GM19193 (cell line): Measurements from ENCODE around the gene LHFPL4.

Source experiments
- POLR2A ChIP-seq: IDR thresholded peaks from 4 replicates; pipeline ENCODE4 v1.6.1; 2011; ENCODE audit not compliant: insufficient read depth, insufficient read length; ENCODE audit errors: extremely low read depth

LHFPL4 gene

DNA sequence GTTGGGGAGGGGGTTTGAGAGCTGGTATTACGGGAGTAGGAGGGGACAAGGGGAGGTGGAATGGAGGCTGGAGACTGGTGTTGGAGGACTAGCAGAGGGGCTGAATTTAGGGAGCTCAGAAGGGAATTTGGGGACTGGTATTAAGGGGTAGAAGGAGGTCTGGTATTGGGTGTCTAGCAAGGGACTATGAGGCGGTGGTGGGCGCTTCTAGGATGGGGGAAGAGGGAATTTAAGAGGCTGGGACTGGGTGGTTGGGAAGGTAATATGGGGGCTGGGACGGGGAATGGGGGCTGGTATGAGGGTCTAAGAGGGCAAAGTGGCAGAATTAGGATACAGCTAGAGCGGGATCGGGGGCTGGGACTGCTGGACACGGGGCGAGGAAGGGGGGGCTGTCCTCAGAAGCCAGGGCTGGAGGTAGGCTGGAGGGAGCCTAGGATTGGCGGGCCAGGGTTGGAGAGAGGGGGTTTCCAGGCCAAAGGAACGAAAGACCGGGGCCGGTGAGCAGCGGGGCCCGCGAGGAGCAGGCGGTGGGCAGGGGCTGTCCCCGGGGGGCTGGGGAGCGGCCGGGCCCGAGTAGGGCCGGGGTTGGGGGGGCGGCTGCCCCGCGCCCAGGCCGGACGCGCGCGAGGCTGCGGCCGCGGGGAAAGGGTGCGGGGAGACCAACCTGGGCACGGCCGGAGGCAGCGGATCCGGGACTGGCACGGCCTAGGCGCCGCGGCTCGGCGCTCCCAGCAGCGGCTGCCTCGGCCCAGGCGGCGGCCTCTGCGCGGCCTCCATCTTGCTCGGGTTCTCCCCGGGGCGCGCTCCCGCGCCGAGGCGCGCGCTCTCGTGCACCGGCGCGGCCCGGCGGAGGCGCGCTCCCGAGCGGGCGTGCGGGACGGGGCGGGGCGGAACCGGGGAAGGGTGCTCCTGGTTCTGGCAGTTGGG, at the start of gene LHFPL4:
Gene LHFPL4, minus strand, starts transcription at position 802 of the 927 bp plus-strand sequence. CDS start 1,143 bp downstream, outside the sequence.
- TF ChIP-seq POLR2A: no peak

DNA sequence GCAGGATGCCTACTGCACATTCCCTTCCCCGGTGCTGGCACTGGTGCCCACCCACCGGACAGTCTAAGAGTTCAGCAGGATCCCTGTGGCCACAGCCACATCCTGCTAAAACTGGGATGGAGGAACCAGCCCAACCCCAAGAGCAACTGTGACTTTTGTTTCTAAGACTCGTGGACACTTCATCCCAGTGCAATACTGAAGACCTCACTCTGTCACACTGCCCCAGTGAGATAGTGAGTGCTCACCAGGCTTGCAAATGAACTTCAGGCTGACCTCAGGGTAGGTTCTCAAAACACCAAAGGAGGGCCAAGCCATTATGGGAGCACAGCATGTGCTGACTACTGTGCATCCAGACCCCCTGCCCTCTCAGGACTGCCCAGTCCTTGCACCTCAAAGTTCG, 49.0 kb upstream of the LHFPL4 start:
- no peak for TF ChIP-seq POLR2A

DNA sequence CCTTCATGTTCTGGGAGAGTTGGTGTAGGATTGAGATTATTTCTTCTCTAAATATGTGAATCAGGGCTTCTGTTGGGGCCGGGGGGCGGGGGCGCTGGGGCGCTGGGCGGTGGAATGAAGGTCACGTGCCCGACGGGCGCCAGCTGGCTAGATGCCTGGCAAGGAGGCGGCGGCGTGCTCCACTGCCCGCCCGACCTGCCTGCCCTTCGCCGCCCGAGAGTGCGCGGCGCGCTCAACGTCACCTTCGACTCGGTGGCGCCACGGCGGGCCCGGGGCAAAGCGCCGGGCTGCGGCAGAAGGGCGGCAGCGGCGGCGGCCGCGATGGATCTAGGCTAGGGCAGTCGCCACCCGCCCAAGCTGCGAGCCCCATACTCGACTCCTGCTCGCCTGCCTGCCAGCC, 47.0 kb upstream of the LHFPL4 start:
- no peak for TF ChIP-seq POLR2A

DNA sequence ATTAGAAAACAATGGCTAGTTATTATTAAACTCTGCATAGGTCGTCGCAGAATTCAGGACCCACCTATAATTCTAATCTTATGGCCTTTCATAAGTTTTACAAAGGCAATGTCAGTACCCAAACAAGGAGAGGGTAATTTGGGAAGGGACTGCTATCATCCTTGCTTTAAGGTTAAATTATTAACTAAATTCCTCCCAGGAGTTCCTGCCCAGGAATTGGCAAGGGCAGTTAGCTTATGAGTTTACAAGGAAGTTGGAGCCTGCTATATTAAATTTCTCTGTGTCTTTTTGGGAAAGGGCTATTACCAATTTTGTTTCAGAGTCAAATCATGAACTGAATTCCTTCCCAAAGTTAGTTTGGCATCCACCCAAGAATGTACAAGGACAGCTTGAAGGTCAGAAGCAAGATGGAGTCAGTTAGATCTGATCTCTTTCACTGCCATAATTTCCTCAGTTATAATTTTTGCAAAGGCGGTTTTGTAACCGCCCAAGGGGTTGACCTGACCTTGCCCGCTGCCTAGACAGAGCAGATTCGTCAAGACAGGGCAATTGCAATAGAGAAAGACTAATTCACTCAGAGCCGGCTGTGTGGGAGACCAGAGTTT, 45.3 kb upstream of the LHFPL4 start:
- no peak for TF ChIP-seq POLR2A

DNA sequence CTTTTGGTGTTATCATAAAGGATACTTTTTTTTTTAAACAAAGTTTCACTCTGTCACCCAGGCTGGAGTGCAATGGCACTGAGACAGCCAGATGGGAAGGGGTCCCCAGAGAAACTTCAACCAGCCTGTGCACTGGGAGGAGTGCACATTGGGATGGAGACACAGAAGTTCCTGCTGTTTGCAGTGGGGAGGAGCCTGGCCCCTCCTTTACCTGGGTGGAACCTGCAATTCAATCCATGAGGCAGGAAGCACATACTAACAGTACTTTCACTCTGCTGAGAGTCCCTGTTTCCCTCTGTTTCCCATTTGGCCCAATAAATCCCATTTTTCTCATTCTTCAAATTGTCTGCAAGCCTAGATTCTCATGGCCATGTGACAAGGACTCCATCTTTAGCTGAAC, 42.3 kb upstream of the LHFPL4 start:
- TF ChIP-seq POLR2A: no peak

DNA sequence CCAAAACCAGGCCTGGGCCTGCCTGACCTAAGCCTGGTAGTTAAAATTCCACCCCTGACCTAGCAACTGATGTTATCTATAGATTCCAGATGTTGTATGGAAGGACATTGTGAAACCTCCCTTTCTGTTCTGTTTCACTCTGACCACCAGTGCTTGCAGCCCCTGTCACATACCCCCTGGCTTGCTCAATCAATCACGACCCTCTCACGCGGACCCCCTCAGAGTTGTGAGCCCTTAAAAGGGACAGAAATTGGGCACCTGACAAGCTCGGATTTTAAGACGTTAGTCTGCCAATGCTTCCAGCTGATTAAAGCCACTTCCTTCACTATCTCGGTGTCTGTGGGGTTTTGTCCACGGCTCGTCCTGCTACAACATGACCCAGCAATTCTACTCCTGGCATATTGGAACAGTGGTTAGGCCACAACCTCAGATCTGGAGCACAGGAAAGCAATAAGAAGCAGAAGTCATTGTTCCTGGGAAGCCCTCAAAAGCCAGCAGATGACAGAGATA, 36.7 kb upstream of the LHFPL4 start:
- no peak for TF ChIP-seq POLR2A

DNA sequence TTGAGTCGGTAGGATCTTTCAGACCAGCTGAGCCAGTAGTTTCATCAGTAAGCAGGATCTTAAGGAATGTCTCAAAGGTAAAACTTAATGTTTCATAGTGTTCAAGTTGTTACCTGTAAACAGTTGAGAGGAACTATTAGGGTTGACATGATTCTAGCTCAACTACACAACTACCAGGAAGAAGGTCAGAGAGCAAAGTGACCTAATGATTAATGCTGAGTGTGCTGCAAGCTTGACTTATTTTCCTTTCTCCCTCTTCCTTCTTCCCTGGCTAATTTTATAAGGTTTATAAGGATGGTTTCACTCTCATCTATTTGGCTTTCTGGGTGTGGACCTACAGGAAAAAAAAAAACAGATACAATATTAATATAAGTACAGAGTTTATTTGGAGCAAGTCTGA, 30.2 kb upstream of the LHFPL4 start:
- TF ChIP-seq POLR2A: no peak

DNA sequence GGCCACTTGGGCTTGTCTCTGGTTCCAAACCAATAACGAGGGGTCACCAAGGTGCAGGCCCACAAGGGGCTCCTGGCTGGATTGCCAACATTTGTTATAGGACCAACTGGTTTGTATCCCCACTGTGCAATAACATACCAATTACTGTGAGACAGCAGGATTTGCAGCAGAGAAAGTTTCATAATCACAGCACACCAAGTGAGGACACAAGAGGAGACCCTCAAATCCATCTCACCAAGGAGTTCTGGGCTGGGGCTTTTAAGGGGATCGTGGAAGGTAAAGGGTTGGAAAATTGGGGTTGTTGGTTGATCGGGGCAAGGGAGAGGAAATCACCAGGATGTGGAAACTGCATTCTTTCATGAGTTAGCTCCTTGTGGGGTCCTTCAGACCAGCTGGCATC, 29.7 kb upstream of the LHFPL4 start:
- no peak for TF ChIP-seq POLR2A

DNA sequence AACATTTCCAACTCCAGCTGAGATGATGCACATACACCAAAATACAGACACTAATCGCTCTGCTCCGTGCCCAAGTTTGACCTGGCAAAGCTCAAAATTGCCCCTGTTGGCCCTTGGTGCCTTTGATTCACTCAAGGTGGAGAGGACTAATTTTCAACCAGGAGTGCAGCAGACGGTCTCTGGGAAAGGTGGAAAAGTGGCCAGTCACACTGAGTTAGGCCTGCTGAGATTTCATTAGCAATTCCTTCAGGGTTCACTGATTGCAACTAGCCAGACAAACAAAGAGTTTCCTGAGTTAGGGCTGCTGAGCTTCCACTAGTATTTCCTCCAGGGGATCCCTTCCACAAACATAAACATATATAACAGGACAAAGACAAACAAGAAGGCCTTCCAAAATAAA, 28.7 kb upstream of the LHFPL4 start:
- no peak for TF ChIP-seq POLR2A

DNA sequence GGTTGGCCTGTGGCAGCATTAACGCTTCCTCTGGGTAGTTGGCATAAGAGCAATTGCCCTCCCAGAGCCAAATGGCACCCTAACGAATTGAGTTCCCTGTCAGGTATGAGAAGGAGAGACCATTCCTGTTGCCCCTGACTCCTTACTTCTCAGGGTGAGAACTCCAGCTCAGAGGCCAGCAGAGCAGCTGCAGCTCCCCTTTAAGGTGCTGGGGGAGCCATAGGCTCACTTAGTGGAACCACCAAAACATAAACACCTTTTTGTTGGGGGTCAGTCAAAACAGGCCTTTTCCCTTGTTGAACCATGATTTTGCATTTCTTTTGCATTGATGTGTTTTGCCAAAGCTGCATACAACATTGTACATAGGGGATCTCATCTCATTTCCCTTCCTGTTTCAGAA, 28.1 kb upstream of the LHFPL4 start:
- no peak for TF ChIP-seq POLR2A

DNA sequence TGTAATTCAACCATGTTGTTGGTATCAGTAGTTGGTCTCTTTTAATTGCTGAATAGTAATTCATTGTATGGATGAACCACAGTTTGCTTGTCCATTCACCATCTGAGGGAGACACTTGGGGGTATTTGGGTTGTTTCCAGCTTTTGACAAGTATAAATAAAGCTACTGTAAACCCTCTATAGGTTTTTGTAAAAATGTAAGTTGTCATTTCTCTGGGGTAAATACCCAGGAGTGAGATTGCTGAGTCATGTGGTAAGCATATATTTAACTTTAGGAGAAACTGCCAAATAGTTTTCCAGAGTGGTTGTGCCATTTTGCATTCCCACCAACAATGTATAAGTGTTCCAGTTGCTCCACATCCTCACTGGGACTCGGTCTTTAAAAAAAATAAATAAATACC, 15.4 kb upstream of the LHFPL4 start:
- no peak for TF ChIP-seq POLR2A

DNA sequence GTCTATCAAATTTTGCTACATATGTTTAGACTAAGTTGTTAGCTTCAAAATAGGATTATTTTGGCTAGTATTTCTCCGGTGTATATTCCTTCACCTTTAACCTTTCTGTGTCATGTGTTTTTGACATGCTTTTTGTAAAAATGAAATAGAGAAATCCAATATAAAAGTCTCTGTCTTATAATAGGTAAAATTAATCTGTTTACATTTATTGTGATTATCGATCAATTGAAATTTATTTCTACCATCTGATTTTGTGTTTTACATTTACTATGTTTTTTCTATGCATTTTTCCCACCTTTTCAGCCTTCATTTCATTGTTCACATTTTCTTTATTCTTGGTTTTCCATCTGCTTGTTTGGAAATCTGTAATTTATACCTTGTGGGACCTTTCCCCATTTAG, 11.7 kb upstream of the LHFPL4 start:
- no peak for TF ChIP-seq POLR2A

DNA sequence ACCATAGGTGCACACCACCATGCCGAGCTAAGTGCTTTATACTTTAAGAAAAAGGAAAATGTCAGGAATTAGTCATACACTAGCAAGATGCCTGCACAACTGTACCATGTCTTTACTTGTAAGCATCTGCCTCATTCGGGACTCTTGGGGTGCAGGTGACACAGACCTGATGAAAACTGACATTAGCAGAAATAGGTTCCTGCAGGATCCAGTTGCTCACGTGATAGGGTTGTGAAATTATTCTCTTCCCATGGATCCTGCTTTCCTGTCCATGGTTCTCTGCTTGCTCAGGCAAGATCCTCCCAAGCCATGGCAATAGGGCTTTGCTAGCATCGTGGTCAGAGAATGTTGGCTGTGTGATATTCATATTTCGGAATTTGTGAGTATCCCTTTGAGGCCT, 10.2 kb upstream of the LHFPL4 start:
- TF ChIP-seq POLR2A: no peak

DNA sequence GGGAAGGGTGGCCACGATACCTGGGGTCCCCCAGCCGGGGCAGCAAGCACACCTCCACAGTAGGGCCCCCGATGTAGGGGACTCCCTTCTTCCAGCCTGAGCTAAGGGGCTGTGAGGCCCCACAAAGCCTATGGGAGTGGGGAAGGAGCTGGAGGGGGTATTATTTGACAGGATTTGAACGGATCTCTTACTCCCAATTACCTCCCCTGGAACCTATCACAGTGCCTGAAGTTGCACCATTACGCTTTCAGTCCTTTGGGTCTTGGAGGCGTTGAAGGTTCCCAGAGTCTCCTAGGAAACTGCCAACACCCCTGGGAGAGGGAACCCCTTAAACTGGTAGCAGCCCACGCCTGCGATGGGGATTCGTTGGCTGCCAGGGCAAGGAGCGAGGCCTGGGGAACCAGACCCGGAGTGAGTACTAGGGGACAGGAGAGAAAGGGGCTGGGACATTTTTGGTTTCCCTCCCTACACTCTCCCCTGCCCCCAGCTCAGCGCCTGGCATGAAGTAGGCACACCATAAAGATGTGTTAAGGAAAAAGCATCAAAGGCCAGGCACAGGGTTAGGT, 409 bp upstream of the LHFPL4 start:
- no peak for TF ChIP-seq POLR2A

DNA sequence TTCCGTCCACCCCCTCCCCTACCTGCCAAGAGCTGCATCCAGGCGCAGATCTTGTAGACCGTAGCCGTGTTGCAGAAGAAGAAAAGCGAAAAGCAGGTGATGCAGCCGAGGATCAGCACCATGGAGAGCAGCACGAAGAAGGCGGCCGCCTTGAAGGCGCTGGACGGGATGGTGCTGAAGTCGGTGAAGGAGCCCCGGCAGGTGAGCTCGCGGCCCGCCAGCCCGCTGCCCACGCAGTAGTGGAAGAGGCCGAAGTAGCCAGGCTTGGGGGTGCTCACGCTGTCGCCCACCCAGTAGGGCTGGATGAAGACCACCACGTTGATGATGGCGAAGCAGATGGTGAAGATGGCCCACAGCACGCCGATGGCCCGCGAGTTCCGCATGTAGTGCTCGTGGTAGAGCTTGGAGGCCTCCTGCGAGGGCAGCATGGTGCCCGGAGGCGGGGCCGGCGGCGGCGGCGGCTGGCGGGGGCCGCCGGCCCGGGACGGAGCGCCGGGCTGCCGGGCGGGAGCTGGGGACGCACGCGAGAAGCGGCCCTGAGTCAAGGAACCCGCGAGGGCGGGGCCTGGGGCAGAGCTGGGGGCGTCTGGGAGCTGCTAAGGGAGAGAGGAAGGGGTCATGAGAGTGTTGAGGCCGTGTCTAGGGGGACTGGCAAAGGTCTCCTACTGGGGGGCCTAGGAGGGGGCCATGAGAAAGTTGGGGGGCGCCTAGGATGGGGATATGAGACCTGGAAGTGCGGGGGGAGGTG, 1.2 kb downstream of the LHFPL4 start:
- no peak for TF ChIP-seq POLR2A
